Kidney (tissue), 14 donors: ENCODE results near the gene THSD4. TPM values are rescaled to one million over a fixed set of nuclear protein-coding genes. Genes with fewer than 3 reads are reported as not detected.

Source experiments
- DNase-seq, 5 donors: peaks; one replicate each; pipeline ENCODE4 v3.0.0-alpha.2; 2013 to 2020
- FAIRE-seq: peaks from 2 replicates; lab custom pipeline; 2012; peaks lifted over from hg19 to GRCh38; lab: Jason Lieb, UNC
- H3K27ac ChIP-seq, 2 donors: one replicate each; pipeline ENCODE4 v1.7.0; 2013; ENCODE audit warnings: low read depth in 2 of 2, low read length in 2 of 2, inconsistent platforms in 1 of 2
- H3K27me3 ChIP-seq: one replicate; pipeline ENCODE4 v1.7.1; 2013; ENCODE audit warnings: low read length, inconsistent platforms; ENCODE audit not compliant: control insufficient read depth, insufficient read depth
- H3K36me3 ChIP-seq, 3 donors: one replicate each; pipeline versions ENCODE4 v1.7.0 to v1.7.1; 2013; ENCODE audit warnings: low read length in 3 of 3, control low read depth in 1 of 3, inconsistent platforms in 1 of 3; ENCODE audit not compliant: insufficient read depth in 3 of 3, control insufficient read depth in 2 of 3
- H3K4me1 ChIP-seq, 3 donors: one replicate each; pipeline versions ENCODE4 v1.7.0 to v1.7.1; 2013; ENCODE audit warnings: low read length in 3 of 3, inconsistent platforms in 1 of 3, low read depth in 1 of 3; ENCODE audit not compliant: control insufficient read depth in 2 of 3, insufficient read depth in 2 of 3
- H3K4me3 ChIP-seq, 3 donors: one replicate each; pipeline versions ENCODE4 v1.7.0 to v1.8.1; 2013; ENCODE audit warnings: low read length in 3 of 3, control low read depth in 1 of 3, inconsistent platforms in 1 of 3
- H3K9ac ChIP-seq, 3 donors: one replicate each; pipeline versions ENCODE4 v1.7.0 to v1.7.1; 2013; ENCODE audit warnings: low read length in 3 of 3, control low read depth in 1 of 3, inconsistent platforms in 1 of 3
- H3K9me3 ChIP-seq, 3 donors: one replicate each; pipeline versions ENCODE4 v1.7.0 to v1.7.1; 2013; ENCODE audit warnings: low read length in 3 of 3, control low read depth in 1 of 3, inconsistent platforms in 1 of 3; ENCODE audit not compliant: control insufficient read depth in 2 of 3, insufficient read depth in 1 of 3
- intact Hi-C: fragments of 100-400 bp; cut with DNase I; formaldehyde crosslinking; loops from one replicate; pipeline ENCODE4 v1.11.1; 2022
- polyA plus RNA-seq: library from polyadenylated mRNA; stranded (reverse); fragments of 350-450 nt; fragmentation: Illumina TruSeq; extraction: RNeasy Lipid Tissue Mini Kit (QIAGEN cat#74804); gene quantifications from one replicate; pipeline ENCODE4 v1.2.3, GENCODE V29; 2014; ENCODE audit warnings: low read depth, low replicate concordance; ENCODE audit not compliant: insufficient read depth
- total RNA-seq: library from RNA; stranded (reverse); fragmentation: NEBNext Ultra II Directional; extraction: Animal tissue kit (Norgen Biotek cat#: 25700); gene quantifications from one replicate; pipeline ENCODE4 v1.2.1, GENCODE V29; 2021
- TF ChIP-seq, protein P1 (sequence below): IDR thresholded peaks from 3 replicates; pipeline ENCODE4 v1.5.1; 2012; ENCODE audit warnings: mild to moderate bottlenecking, moderate library complexity, borderline replicate concordance; ENCODE audit not compliant: insufficient read depth; ENCODE audit errors: extremely low read depth
- donor health status: control.
- donor health status: control.
- donor health status: control.
- donor health status: control.
- donor health status: control.
- donor health status: DM: yes; HTN: yes; CAD: no.
- donor health status: Normal renal cell carcinoma (clear cell type).

THSD4 gene
- total and polyA plus RNA-seq, 2 donors from 2014 or later = 9.4 to 36.3 TPM

GRCh38 chr15:71683411-71684274 is 568.4 kb downstream of the THSD4 start:
- Histone ChIP-seq H3K27ac (no peak overlapping the region), H3K36me3 (no peaks in the 10 kb centered on the region), H3K9me3 (no peaks in the 10 kb centered on the region), H3K4me1 (no peaks in the 10 kb centered on the region), H3K9ac (no peak overlapping the region), H3K4me3 (no peak overlapping the region), H3K27me3 (no peaks in the 10 kb centered on the region)
- no peak for FAIRE-seq
- TF ChIP-seq, protein P1, sequence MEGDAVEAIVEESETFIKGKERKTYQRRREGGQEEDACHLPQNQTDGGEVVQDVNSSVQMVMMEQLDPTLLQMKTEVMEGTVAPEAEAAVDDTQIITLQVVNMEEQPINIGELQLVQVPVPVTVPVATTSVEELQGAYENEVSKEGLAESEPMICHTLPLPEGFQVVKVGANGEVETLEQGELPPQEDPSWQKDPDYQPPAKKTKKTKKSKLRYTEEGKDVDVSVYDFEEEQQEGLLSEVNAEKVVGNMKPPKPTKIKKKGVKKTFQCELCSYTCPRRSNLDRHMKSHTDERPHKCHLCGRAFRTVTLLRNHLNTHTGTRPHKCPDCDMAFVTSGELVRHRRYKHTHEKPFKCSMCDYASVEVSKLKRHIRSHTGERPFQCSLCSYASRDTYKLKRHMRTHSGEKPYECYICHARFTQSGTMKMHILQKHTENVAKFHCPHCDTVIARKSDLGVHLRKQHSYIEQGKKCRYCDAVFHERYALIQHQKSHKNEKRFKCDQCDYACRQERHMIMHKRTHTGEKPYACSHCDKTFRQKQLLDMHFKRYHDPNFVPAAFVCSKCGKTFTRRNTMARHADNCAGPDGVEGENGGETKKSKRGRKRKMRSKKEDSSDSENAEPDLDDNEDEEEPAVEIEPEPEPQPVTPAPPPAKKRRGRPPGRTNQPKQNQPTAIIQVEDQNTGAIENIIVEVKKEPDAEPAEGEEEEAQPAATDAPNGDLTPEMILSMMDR = no peak
- intact Hi-C loops = no loop called here
- DNase-seq = no peak

GRCh38 chr15:71685420-71685993 is 570.2 kb downstream of the THSD4 start:
- Histone ChIP-seq H3K36me3 (no peaks in the 10 kb centered on the region), H3K9me3 (no peaks in the 10 kb centered on the region), H3K27me3 (no peaks in the 10 kb centered on the region), H3K27ac (no peak overlapping the region), H3K9ac (no peak overlapping the region), H3K4me3 (no peak overlapping the region), H3K4me1 (no peaks in the 10 kb centered on the region)
- TF ChIP-seq, protein P1 = no peak
- intact Hi-C loops = no loop called here
- DNase-seq (no peak), FAIRE-seq (no peak)

- no peak for FAIRE-seq
Measured at GRCh38 chr15:71686221-71687050, 571.2 kb downstream of the THSD4 start.

More at GRCh38 chr15:71686221-71687050, 571.2 kb downstream of the THSD4 start:
- Histone ChIP-seq H3K4me1 (no peaks in the 10 kb centered on the region), H3K27me3 (no peaks in the 10 kb centered on the region), H3K4me3 (no peak overlapping the region), H3K9ac (no peak overlapping the region), H3K36me3 (no peaks in the 10 kb centered on the region), H3K9me3 (no peaks in the 10 kb centered on the region), H3K27ac (no peak overlapping the region)
- TF ChIP-seq, protein P1 = no peak
- intact Hi-C loops = no loop called here
- DNase-seq = no peak
